Liver (tissue), 9 donors: ENCODE measurements around the gene C3orf22. TPM values are rescaled to one million over a fixed set of nuclear protein-coding genes. Genes with fewer than 3 reads are reported as not detected.

Experiments
- DNase-seq: peaks from one replicate; pipeline ENCODE4 v3.0.0-alpha.2; 2017; ENCODE audit warnings: low spot score
- H3K27ac ChIP-seq, 2 donors: one replicate each; pipeline ENCODE4 v1.7.0; 2013; ENCODE audit warnings: inconsistent platforms in 2 of 2, low read length in 2 of 2, control low read depth in 1 of 2, low read depth in 1 of 2, mild to moderate bottlenecking in 1 of 2
- H3K27me3 ChIP-seq, 4 donors: one replicate each; pipeline versions ENCODE4 v1.6.1 to v1.7.0; 2013; ENCODE audit warnings: low read length in 3 of 4, inconsistent platforms in 1 of 4, mild to moderate bottlenecking in 1 of 4, moderate library complexity in 1 of 4; ENCODE audit not compliant: control insufficient read depth in 4 of 4, insufficient read depth in 4 of 4
- H3K36me3 ChIP-seq, 4 donors: one replicate each; pipeline versions ENCODE4 v1.6.1 to v1.7.0; 2013; ENCODE audit warnings: low read length in 3 of 4, mild to moderate bottlenecking in 3 of 4, low read depth in 1 of 4, moderate library complexity in 1 of 4; ENCODE audit not compliant: control insufficient read depth in 4 of 4, insufficient read depth in 3 of 4
- H3K4me1 ChIP-seq, 4 donors: one replicate each; pipeline versions ENCODE4 v1.6.1 to v1.7.0; 2013; ENCODE audit warnings: low read length in 3 of 4, mild to moderate bottlenecking in 3 of 4, moderate library complexity in 1 of 4; ENCODE audit not compliant: control insufficient read depth in 4 of 4, insufficient read depth in 4 of 4
- H3K4me3 ChIP-seq, 3 donors: one replicate each; pipeline versions ENCODE4 v1.6.1 to v1.7.0; 2013; ENCODE audit warnings: low read length in 3 of 3, control low read depth in 1 of 3, low read depth in 1 of 3, mild to moderate bottlenecking in 1 of 3
- H3K9ac ChIP-seq, 2 donors: one replicate each; pipeline ENCODE4 v1.7.0; 2013; ENCODE audit warnings: low read length in 2 of 2, mild to moderate bottlenecking in 2 of 2, moderate library complexity in 2 of 2, control low read depth in 1 of 2, low read depth in 1 of 2
- H3K9me3 ChIP-seq, 4 donors: one replicate each; pipeline versions ENCODE4 v1.6.1 to v1.7.0; 2013; ENCODE audit warnings: low read length in 3 of 4; ENCODE audit not compliant: control insufficient read depth in 4 of 4
- CTCF ChIP-seq: fragments of 150-350 bp; IDR thresholded peaks from 2 replicates; pipeline ENCODE4 v1.5.1; 2017; ENCODE audit warnings: improper control_type of control experiment, low read depth, low read length; ENCODE audit not compliant: missing input control
- EGR1 ChIP-seq, 2 donors: IDR thresholded peaks; 2 replicates each; pipeline ENCODE4 v1.6.1; 2016 to 2018; ENCODE audit warnings: antibody characterized with exemption in 2 of 2, low read depth in 2 of 2
- FOXA1 ChIP-seq: IDR thresholded peaks from 2 replicates; pipeline ENCODE4 v1.6.1; 2016; ENCODE audit warnings: antibody characterized with exemption
- FOXA2 ChIP-seq: IDR thresholded peaks from 2 replicates; pipeline ENCODE4 v1.6.1; 2016; ENCODE audit warnings: antibody characterized with exemption
- GABPA ChIP-seq, 2 donors: IDR thresholded peaks in 1 of 2; conservative IDR thresholded peaks in 1 of 2; 2 replicates each; pipeline ENCODE4 v1.6.1; 2016; ENCODE audit warnings: antibody characterized with exemption in 2 of 2, mild to moderate bottlenecking in 1 of 2, moderate library complexity in 1 of 2
- HNF4A ChIP-seq, 2 donors: conservative IDR thresholded peaks; 2 replicates each; pipeline ENCODE4 v1.6.1; 2016; ENCODE audit warnings: antibody characterized with exemption in 2 of 2, mild to moderate bottlenecking in 2 of 2
- HNF4G ChIP-seq: IDR thresholded peaks from 2 replicates; pipeline ENCODE4 v1.6.1; 2016; ENCODE audit warnings: antibody characterized with exemption
- JUND ChIP-seq, 2 donors: IDR thresholded peaks; 2 replicates each; pipeline ENCODE4 v1.6.1; 2016; ENCODE audit warnings: antibody characterized with exemption in 2 of 2
- MAX ChIP-seq: IDR thresholded peaks from 2 replicates; pipeline ENCODE4 v1.6.1; 2016; ENCODE audit warnings: antibody characterized with exemption
- NR2F2 ChIP-seq: IDR thresholded peaks from 2 replicates; pipeline ENCODE4 v1.6.1; 2016; ENCODE audit warnings: antibody characterized with exemption
- RAD21 ChIP-seq, 2 donors: IDR thresholded peaks; 2 replicates each; pipeline ENCODE4 v1.6.1; 2016; ENCODE audit warnings: antibody characterized with exemption in 2 of 2, mild to moderate bottlenecking in 2 of 2
- RXRA ChIP-seq, 2 donors: IDR thresholded peaks; 2 replicates each; pipeline ENCODE4 v1.6.1; 2017 to 2018; ENCODE audit warnings: antibody characterized with exemption in 2 of 2, mild to moderate bottlenecking in 1 of 2
- SP1 ChIP-seq: IDR thresholded peaks from 2 replicates; pipeline ENCODE4 v1.6.1; 2018; ENCODE audit warnings: antibody characterized with exemption, mild to moderate bottlenecking
- TAF1 ChIP-seq: conservative IDR thresholded peaks from 2 replicates; pipeline ENCODE4 v1.6.1; 2016; ENCODE audit warnings: antibody characterized with exemption, mild to moderate bottlenecking
- YY1 ChIP-seq: IDR thresholded peaks from 2 replicates; pipeline ENCODE4 v1.6.1; 2016; ENCODE audit warnings: antibody characterized with exemption, mild to moderate bottlenecking
- WGBS: extraction: QIAGEN DNeasy Blood & Tissue Kit; methylation state at CpG from one replicate; pipeline ENCODE4 v1.1.7; 2013; 5-methylcytosine and 5-hydroxymethylcytosine counted together
- polyA plus RNA-seq, 2 donors: library from polyadenylated mRNA; stranded (reverse) in 1 of 2; unstranded in 1 of 2; fragments of 200-250 nt in 1 of 2; fragments of >200 nt in 1 of 2; fragmentation: Nextera tagmentation in 1 of 2; extraction: Ambion mirVana in 1 of 2; gene quantifications; one replicate each; pipeline versions ENCODE4 v1.2.1 to v1.2.3, GENCODE V29; 2013 to 2015
- total RNA-seq, 2 donors: library from RNA; depleted of rRNA; stranded (reverse); fragments of >200 nt; gene quantifications; one replicate each; pipeline ENCODE4 v1.2.3, GENCODE V29; 2014
- TF ChIP-seq, protein P1 (sequence below): IDR thresholded peaks from 2 replicates; pipeline ENCODE4 v1.6.1; 2016; ENCODE audit warnings: antibody characterized with exemption, mild to moderate bottlenecking
- TF ChIP-seq, protein P2 (sequence below): IDR thresholded peaks from 2 replicates; pipeline ENCODE4 v1.6.1; 2016; ENCODE audit warnings: antibody characterized with exemption
- TF ChIP-seq, protein P3 (sequence below): IDR thresholded peaks from 2 replicates; pipeline ENCODE4 v1.6.1; 2016; ENCODE audit warnings: antibody characterized with exemption
- donor health status: healthy.
- donor health status: healthy.
- donor health status: healthy.
- donor health status: healthy.
- donor health status: healthy.

C3orf22 gene
- total and polyA plus RNA-seq, 4 donors = not detected

DNA sequence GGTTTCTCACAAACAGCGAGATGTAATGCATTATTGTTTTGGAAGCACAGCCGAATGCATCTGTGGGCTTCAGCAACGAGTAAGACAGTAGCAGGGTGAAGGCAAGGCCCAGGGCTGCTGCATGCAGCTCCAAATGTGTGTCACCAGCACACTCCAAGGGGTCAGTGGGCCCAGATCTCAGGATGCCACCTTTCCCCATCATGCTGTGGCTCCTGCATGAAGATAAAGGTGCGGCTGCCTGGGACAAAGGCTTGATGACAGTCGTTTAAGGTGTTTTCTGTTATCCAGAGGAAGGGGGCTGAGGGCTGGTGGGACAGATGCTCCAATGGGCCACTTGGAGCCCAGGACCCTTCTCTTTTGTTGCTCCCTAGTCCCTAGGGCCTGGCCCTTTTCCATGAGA is 13.2 kb downstream of the C3orf22 start (continued):
- TF ChIP-seq, protein P1, sequence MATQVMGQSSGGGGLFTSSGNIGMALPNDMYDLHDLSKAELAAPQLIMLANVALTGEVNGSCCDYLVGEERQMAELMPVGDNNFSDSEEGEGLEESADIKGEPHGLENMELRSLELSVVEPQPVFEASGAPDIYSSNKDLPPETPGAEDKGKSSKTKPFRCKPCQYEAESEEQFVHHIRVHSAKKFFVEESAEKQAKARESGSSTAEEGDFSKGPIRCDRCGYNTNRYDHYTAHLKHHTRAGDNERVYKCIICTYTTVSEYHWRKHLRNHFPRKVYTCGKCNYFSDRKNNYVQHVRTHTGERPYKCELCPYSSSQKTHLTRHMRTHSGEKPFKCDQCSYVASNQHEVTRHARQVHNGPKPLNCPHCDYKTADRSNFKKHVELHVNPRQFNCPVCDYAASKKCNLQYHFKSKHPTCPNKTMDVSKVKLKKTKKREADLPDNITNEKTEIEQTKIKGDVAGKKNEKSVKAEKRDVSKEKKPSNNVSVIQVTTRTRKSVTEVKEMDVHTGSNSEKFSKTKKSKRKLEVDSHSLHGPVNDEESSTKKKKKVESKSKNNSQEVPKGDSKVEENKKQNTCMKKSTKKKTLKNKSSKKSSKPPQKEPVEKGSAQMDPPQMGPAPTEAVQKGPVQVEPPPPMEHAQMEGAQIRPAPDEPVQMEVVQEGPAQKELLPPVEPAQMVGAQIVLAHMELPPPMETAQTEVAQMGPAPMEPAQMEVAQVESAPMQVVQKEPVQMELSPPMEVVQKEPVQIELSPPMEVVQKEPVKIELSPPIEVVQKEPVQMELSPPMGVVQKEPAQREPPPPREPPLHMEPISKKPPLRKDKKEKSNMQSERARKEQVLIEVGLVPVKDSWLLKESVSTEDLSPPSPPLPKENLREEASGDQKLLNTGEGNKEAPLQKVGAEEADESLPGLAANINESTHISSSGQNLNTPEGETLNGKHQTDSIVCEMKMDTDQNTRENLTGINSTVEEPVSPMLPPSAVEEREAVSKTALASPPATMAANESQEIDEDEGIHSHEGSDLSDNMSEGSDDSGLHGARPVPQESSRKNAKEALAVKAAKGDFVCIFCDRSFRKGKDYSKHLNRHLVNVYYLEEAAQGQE = no peak
- TF ChIP-seq RAD21 (IDR thresholded peaks at IDR 0.05) = no peak

- 80% methylated on average over 7 of the region's 7 CpGs for WGBS
- no peak overlapping the region for H3K27ac ChIP-seq
Measured at GRCh38 chr3:126544596-126545281, 14.0 kb downstream of the C3orf22 start.

More at GRCh38 chr3:126544596-126545281, 14.0 kb downstream of the C3orf22 start:
- H3K9me3 ChIP-seq = no peaks in the 10 kb centered on the region
- peaks cover 0 to 6% (median 0%) of the 10 kb centered on the region in 4 donors for H3K36me3 ChIP-seq
- no peaks in the 10 kb centered on the region for H3K27me3 ChIP-seq
- no peak overlapping the region for H3K4me3 ChIP-seq
- DNase-seq = no peak
- peaks cover 0 to 8% (median 1%) of the 10 kb centered on the region in 4 donors for H3K4me1 ChIP-seq
- H3K9ac ChIP-seq = no peak overlapping the region
- TF ChIP-seq GABPA (IDR thresholded peaks at IDR 0.05 in 1 of 2, conservative IDR thresholded peaks at IDR 0.05 in 1 of 2) (no peak), SP1 (no peak), HNF4A (conservative IDR thresholded peaks at IDR 0.05) (no peak), RXRA (IDR thresholded peaks at IDR 0.05) (no peak), RAD21 (IDR thresholded peaks at IDR 0.05) (no peak), HNF4G (no peak), YY1 (no peak), FOXA1 (no peak), JUND (IDR thresholded peaks at IDR 0.05) (no peak), EGR1 (IDR thresholded peaks at IDR 0.05; ENCODE audit: low read depth in 2 of 2) (no peak), NR2F2 (no peak), MAX (no peak), FOXA2 (no peak), CTCF (no peak), TAF1 (no peak)
- TF ChIP-seq, protein P1 = no peak
- TF ChIP-seq, protein P2, sequence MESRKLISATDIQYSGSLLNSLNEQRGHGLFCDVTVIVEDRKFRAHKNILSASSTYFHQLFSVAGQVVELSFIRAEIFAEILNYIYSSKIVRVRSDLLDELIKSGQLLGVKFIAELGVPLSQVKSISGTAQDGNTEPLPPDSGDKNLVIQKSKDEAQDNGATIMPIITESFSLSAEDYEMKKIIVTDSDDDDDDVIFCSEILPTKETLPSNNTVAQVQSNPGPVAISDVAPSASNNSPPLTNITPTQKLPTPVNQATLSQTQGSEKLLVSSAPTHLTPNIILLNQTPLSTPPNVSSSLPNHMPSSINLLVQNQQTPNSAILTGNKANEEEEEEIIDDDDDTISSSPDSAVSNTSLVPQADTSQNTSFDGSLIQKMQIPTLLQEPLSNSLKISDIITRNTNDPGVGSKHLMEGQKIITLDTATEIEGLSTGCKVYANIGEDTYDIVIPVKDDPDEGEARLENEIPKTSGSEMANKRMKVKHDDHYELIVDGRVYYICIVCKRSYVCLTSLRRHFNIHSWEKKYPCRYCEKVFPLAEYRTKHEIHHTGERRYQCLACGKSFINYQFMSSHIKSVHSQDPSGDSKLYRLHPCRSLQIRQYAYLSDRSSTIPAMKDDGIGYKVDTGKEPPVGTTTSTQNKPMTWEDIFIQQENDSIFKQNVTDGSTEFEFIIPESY = no peak
- TF ChIP-seq, protein P3, sequence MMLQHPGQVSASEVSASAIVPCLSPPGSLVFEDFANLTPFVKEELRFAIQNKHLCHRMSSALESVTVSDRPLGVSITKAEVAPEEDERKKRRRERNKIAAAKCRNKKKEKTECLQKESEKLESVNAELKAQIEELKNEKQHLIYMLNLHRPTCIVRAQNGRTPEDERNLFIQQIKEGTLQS = no peak
